Lower leg skin (tissue), 4 donors: Measurements from ENCODE around the gene ZC3H7A. TPM values are rescaled to one million over a fixed set of nuclear protein-coding genes. Genes with fewer than 3 reads are reported as not detected.

Source experiments
- DNase-seq, 2 donors: peaks; one replicate each; pipeline ENCODE4 v3.0.0-alpha.2; 2019; ENCODE audit warnings: low spot score in 2 of 2
- H3K4me3 ChIP-seq: fragments of 200-600 bp; sonication (generic); 2 replicates; pipeline ENCODE4 v1.5.1; 2017; ENCODE audit warnings: mild to moderate bottlenecking, low read depth; ENCODE audit not compliant: poor library complexity, severe bottlenecking
- POLR2A ChIP-seq, 2 donors: fragments of 450-650 bp; IDR thresholded peaks; one replicate each; pipeline ENCODE4 v1.6.1; 2016 to 2017; ENCODE audit warnings: antibody characterized with exemption in 2 of 2, mild to moderate bottlenecking in 1 of 2, moderate library complexity in 1 of 2
- WGBS, 2 donors: methylation state at CpG; one replicate each; pipeline ENCODE4 v1.1.5; 2018; 5-methylcytosine and 5-hydroxymethylcytosine counted together
- intact Hi-C: fragments of 100-400 bp; cut with DNase I; formaldehyde crosslinking; loops from one replicate; pipeline ENCODE4 v1.15.0; 2023; ENCODE audit warnings: low total_unique reads
- total RNA-seq, 4 donors: library from RNA; depleted of rRNA; stranded (reverse); fragments of >200 nt; gene quantifications; one replicate each; pipeline ENCODE4 v1.1.0, GENCODE V29; 2016
- TF ChIP-seq, protein P1 (sequence below), 3 donors: fragments of 450-650 bp; IDR thresholded peaks; one replicate each; pipeline ENCODE4 v1.5.1; 2016; ENCODE audit warnings: antibody characterized with exemption in 3 of 3, mild to moderate bottlenecking in 3 of 3, moderate library complexity in 2 of 3

ZC3H7A gene
- total RNA-seq, 4 donors from 2014 or later, result 22.0 to 46.6 (median 31.3) TPM

DNA sequence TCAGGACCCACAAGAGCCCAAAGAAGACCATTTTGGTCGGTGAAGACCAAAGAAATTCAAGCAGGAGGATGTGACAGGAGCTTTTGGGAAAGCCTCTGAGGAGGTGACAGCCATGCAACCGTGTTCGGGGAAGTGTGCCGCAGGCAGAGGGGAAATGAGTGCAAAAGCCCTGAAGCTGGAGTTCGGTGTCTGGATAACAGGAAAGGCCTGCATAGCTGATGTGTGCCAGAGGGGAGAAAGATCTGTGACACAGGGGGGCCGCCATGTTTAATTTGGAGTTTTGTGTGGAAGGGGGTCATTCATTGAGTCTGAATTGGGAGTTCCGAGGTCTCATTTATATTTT lies 870 bp upstream of the ZC3H7A start:
- TF ChIP-seq, protein P1, sequence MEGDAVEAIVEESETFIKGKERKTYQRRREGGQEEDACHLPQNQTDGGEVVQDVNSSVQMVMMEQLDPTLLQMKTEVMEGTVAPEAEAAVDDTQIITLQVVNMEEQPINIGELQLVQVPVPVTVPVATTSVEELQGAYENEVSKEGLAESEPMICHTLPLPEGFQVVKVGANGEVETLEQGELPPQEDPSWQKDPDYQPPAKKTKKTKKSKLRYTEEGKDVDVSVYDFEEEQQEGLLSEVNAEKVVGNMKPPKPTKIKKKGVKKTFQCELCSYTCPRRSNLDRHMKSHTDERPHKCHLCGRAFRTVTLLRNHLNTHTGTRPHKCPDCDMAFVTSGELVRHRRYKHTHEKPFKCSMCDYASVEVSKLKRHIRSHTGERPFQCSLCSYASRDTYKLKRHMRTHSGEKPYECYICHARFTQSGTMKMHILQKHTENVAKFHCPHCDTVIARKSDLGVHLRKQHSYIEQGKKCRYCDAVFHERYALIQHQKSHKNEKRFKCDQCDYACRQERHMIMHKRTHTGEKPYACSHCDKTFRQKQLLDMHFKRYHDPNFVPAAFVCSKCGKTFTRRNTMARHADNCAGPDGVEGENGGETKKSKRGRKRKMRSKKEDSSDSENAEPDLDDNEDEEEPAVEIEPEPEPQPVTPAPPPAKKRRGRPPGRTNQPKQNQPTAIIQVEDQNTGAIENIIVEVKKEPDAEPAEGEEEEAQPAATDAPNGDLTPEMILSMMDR (IDR thresholded peaks at IDR 0.05), result no peak
- no peak for TF ChIP-seq POLR2A (IDR thresholded peaks at IDR 0.05)
- peak in 1 of 2 donors; percentile 86 for DNase-seq
- WGBS, 2 donors, result 2 to 7% methylated on average over 7 of the region's 7 CpGs
- intact Hi-C loops, result no loop called here
- peak overlapping the region; percentile 75 for H3K4me3 ChIP-seq

DNA sequence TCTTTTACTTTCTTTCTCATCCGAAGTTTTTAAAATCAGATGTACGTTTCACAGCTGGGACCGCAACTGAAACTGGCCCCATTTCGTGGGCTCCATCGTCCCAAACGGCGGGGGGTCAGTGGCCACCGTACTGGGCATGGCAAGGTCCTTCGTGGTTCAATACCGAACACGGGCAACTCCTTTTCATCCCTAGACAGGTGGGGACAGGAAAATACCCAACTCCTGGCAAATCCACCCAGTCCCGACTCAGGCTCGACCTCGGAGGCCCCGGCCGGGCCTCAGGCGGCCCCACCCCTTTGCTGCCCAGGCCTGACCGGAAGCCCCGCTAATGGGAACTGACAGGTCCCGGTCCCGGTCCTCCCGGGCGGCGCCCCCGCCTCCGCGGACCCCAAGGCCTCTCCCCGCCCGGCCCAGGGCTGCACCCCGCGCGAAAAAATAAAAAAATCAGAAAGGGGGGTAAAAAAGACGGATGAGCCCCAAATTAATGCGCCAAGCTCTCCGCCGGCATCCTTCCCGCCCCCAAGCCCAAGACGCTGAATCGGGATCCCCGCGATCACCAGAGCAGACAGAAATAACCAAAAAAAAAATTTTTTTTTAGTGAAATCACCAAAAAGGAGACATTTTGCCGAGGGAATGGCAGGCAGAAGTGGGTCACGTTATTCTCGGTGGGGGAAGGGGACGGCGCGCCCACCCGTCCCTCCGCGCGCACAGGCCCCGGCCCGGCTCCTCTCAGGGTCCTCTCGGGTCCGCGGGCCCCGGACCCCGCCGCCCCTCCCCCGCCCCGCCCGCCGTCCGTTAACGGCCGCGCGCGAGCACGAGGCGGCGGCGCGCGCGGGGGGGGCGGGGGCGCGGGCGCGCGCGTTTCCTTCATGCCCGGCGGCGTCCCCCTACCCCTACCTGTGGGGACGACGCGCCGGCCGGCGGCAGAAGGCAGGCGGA lies 562 bp downstream of the ZC3H7A start:
- intact Hi-C loops, result no loop called here
- H3K4me3 ChIP-seq, result peak overlapping the region; percentile 91
- WGBS, 2 donors, result 1 to 2% methylated on average over 43 to 58 of the region's 93 CpGs
- DNase-seq, result peak; percentile 50 to 93
- TF ChIP-seq, protein P1 (IDR thresholded peaks at IDR 0.05), result no peak
- TF ChIP-seq POLR2A (IDR thresholded peaks at IDR 0.05), result no peak

DNA sequence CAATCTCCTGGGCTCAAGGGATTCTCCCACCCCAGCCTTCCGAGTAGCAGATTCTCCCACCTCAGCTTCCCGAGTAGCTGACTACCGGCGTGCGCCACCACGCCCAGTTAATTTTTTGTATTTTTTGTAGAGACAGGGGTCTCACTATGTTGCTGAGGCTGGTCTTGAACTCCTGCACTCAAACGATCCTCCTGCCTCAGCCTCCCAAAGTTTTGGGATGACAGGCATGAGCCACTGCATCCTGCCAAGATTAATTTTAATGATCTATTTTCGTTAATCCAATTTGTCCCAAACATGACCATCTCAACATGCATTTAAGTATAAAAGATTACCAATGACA lies 1.2 kb downstream of the ZC3H7A start:
- intact Hi-C loops, result no loop called here
- TF ChIP-seq, protein P1 (IDR thresholded peaks at IDR 0.05), result no peak
- no peak for TF ChIP-seq POLR2A (IDR thresholded peaks at IDR 0.05)
- no peak for DNase-seq
- no peak overlapping the region for H3K4me3 ChIP-seq
- WGBS, 2 donors, result 49 to 54% methylated on average over 8 of the region's 8 CpGs

DNA sequence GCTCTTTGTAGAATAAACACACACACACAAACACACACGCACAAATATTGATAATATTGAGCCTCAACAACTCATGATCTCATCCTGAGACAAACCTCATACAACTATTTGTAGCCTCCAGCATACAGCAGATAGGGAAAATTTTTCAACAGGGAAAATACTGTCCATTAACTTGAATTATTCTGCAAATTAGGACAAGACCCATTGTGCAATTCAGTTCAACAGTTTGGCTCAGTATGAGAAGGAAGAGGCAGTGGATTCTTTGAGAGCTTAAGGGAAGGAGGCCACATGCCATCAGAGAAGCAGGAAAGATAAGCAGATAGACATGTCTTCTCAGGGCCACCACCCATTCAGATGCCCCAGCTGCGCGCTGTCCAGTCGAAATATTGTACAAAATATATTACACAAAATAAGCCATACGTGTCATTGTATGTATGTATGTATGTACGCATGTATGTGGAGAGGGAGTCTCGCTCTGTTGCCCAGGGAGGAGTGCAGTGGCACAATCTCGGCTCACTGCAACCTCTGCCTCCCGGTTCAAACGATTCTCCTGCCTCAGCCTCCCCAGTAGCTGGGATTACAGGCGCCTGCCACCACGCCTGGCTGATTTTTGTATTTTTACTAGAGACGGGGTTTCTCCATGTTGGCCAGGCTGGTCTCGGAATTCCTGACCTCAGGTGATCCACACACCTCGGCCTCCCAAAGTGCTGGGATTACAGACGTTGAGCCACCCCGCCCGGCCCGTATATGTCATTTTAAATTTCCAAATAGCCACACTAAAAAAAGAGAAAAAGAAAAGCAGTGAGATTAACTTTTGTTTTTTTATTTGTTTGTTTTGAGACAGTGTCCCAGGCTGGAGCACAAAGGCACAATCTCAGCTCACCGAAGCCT lies 1.8 kb downstream of the ZC3H7A start:
- TF ChIP-seq POLR2A (IDR thresholded peaks at IDR 0.05), result no peak
- TF ChIP-seq, protein P1 (IDR thresholded peaks at IDR 0.05), result no peak
- no peak overlapping the region for H3K4me3 ChIP-seq
- intact Hi-C loops, result no loop called here
- peak in 1 of 2 donors; percentile 78 for DNase-seq
- 82 to 85% methylated on average over 20 of the region's 20 CpGs for WGBS, 2 donors

DNA sequence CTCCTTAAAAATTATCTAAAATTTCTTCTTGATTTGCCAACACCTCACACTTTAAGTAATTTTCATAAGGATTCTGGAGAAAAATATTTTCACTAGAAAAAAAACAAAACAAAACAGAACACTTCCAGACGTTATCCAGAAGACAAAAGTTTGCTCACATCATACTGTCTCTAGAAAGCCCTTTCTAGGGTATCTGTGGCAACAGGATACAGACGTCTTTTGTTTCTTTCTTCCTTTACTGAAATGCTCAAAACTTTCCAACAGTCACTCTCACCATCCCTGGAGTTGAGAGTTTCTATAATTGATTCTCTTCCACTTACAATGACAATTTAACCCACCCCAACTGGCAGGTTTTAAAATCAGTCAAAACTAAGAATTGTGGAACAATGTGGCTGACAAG lies 2.6 kb downstream of the ZC3H7A start:
- H3K4me3 ChIP-seq, result no peak overlapping the region
- no peak for DNase-seq
- TF ChIP-seq, protein P1 (IDR thresholded peaks at IDR 0.05), result no peak
- TF ChIP-seq POLR2A (IDR thresholded peaks at IDR 0.05), result no peak
- WGBS, 2 donors, result 26 to 33% methylated on average over 2 of the region's 2 CpGs
- intact Hi-C loops, result no loop called here
